ENCODE measurements around the gene ANXA1. TPM values are rescaled to one million over a fixed set of nuclear protein-coding genes. Genes with fewer than 3 reads are reported as not detected.
A peak's percentile ranks its signal among the peaks of the same experiment; 100 is the strongest.

The ANXA1 gene
- total and polyA plus RNA-seq, 10 of the 15 experiments (the other 5 are each of a cell fraction or from before 2014, with no cell fraction given) = 6.6 to 30.1 (median 12.6) TPM

- TF ChIP-seq, protein P1, sequence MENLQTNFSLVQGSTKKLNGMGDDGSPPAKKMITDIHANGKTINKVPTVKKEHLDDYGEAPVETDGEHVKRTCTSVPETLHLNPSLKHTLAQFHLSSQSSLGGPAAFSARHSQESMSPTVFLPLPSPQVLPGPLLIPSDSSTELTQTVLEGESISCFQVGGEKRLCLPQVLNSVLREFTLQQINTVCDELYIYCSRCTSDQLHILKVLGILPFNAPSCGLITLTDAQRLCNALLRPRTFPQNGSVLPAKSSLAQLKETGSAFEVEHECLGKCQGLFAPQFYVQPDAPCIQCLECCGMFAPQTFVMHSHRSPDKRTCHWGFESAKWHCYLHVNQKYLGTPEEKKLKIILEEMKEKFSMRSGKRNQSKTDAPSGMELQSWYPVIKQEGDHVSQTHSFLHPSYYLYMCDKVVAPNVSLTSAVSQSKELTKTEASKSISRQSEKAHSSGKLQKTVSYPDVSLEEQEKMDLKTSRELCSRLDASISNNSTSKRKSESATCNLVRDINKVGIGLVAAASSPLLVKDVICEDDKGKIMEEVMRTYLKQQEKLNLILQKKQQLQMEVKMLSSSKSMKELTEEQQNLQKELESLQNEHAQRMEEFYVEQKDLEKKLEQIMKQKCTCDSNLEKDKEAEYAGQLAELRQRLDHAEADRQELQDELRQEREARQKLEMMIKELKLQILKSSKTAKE (IDR thresholded peaks at IDR 0.05; ENCODE audit: low read depth, poor library complexity, severe bottlenecking) = no peak
- TF ChIP-seq RELB (IDR thresholded peaks at IDR 0.05; ENCODE audit: low read depth) (peak; percentile 57; the same call in 1 of the 2 replicates), GABPA (IDR thresholded peaks at IDR 0.05; ENCODE audit: low read depth) (no peak), POU2F2 (IDR thresholded peaks at IDR 0.05; ENCODE audit: borderline replicate concordance, low read depth, low read length) (no peak), MLLT1 (IDR thresholded peaks at IDR 0.05) (no peak), ZBTB4 (CRISPR knock-in tag; IDR thresholded peaks at IDR 0.05) (no peak), CREM (IDR thresholded peaks at IDR 0.05; ENCODE audit: low read depth) (peak; percentile 45; the same call in 1 of the 2 replicates), POLR2A (IDR thresholded peaks at IDR 0.05; ENCODE audit: low read depth, low read length) (no peak), ZBTB11 (CRISPR knock-in tag; IDR thresholded peaks at IDR 0.05) (no peak), JUNB (IDR thresholded peaks at IDR 0.05) (peak; percentile 92), KAT2A (conservative IDR thresholded peaks at IDR 0.05; ENCODE audit: control insufficient read depth, low read depth, low read length) (no peak), PRDM15 (CRISPR knock-in tag; IDR thresholded peaks at IDR 0.05) (no peak), IKZF1 (conservative IDR thresholded peaks at IDR 0.05) (peak; percentile 32; the same call in 1 of the 2 replicates)
These were observed 2.1 kb upstream of the ANXA1 start (continued) for GRCh38 chr9:73149371-73150067.

Measured in GM12878 (cell line).